ENCODE results near the gene ETS1.

The ETS1 gene

GRCh38 chr11:128620309-128621100, 33.1 kb upstream of the ETS1 start:
- DNase-seq = no peak

GRCh38 chr11:128619540-128620308, 32.4 kb upstream of the ETS1 start:
- intact Hi-C loops (cut with DNase I) = no loop called here
- DNase-seq = peak in 1 of 42 donors; percentile 34

More at GRCh38 chr11:128620309-128621100, 33.1 kb upstream of the ETS1 start:
- intact Hi-C loops (cut with DNase I) = no loop called here

- DNase-seq = peak in 1 of 42 donors; percentile 30
- intact Hi-C loops (cut with DNase I) = no loop called here
Observed at GRCh38 chr11:128619007-128619406, 31.6 kb upstream of the ETS1 start.

GRCh38 chr11:128618603-128619002, 31.2 kb upstream of the ETS1 start:
- DNase-seq = no peak
- intact Hi-C loops (cut with DNase I) = no loop called here

- peak in 6 of 42 donors; percentile 15 to 35 (median 24) for DNase-seq
Observed at GRCh38 chr11:128616161-128616560, 28.8 kb upstream of the ETS1 start.

GRCh38 chr11:128615612-128616011, 28.3 kb upstream of the ETS1 start:
- peak in 1 of 42 donors; percentile 32 for DNase-seq
- intact Hi-C loops (cut with DNase I) = no loop called here

More at GRCh38 chr11:128616161-128616560, 28.8 kb upstream of the ETS1 start:
- intact Hi-C loops (cut with DNase I) = no loop called here

GRCh38 chr11:128615076-128615475, 27.7 kb upstream of the ETS1 start:
- intact Hi-C loops (cut with DNase I) = no loop called here

GRCh38 chr11:128614026-128614425, 26.7 kb upstream of the ETS1 start:
- intact Hi-C loops (cut with DNase I) = no loop called here
- DNase-seq = peak in 1 of 42 donors; percentile 3

More at GRCh38 chr11:128615076-128615475, 27.7 kb upstream of the ETS1 start:
- DNase-seq = peak in 1 of 42 donors; percentile 16

- intact Hi-C loops (cut with DNase I) = no loop called here
- peak in 1 of 42 donors; percentile 27 for DNase-seq
Observed at GRCh38 chr11:128613300-128613995, 26.1 kb upstream of the ETS1 start.

GRCh38 chr11:128610721-128611617, 23.6 kb upstream of the ETS1 start:
- intact Hi-C loops (cut with DNase I) = no loop called here
- DNase-seq = peak in 1 of 42 donors; percentile 37

GRCh38 chr11:128609785-128610184, 22.4 kb upstream of the ETS1 start:
- intact Hi-C loops (cut with DNase I) = no loop called here
- DNase-seq = no peak

- intact Hi-C loops (cut with DNase I) = no loop called here
- no peak for DNase-seq
Observed at GRCh38 chr11:128608746-128609407, 21.5 kb upstream of the ETS1 start.

- DNase-seq = no peak
- intact Hi-C loops (cut with DNase I) = no loop called here
Observed at GRCh38 chr11:128607819-128608218, 20.5 kb upstream of the ETS1 start.

- DNase-seq = no peak
- intact Hi-C loops (cut with DNase I) = no loop called here
Observed at GRCh38 chr11:128604723-128605122, 17.4 kb upstream of the ETS1 start.

GRCh38 chr11:128603752-128604414, 16.5 kb upstream of the ETS1 start:
- intact Hi-C loops (cut with DNase I) = no loop called here
- no peak for DNase-seq

- DNase-seq = peak in 23 of 42 donors; percentile 10 to 63 (median 34)
- intact Hi-C loops (cut with DNase I) = no loop called here
Observed at GRCh38 chr11:128603003-128603696, 15.8 kb upstream of the ETS1 start.

GRCh38 chr11:128599729-128600128, 12.4 kb upstream of the ETS1 start:
- intact Hi-C loops (cut with DNase I) = no loop called here
- no peak for DNase-seq
